H1 (cell line): ENCODE results near the gene IKZF1. TPM values are rescaled to one million over a fixed set of nuclear protein-coding genes. Genes with fewer than 3 reads are reported as not detected.

Experiments
- EZH2 ChIP-seq: fragments of 200-600 bp; sonication (generic); IDR thresholded peaks from 2 replicates; pipeline ENCODE4 v1.7.1; 2012; ENCODE audit warnings: low read depth, mild to moderate bottlenecking, moderate library complexity, low read length, inconsistent platforms; ENCODE audit not compliant: severe bottlenecking
- NANOG ChIP-seq: IDR thresholded peaks from 2 replicates; pipeline ENCODE4 v1.6.1; 2011; ENCODE audit warnings: low read length, low read depth, mild to moderate bottlenecking, inconsistent platforms; ENCODE audit not compliant: insufficient read depth, poor library complexity, severe bottlenecking
- POU5F1 ChIP-seq: IDR thresholded peaks from 2 replicates; pipeline ENCODE4 v1.6.1; 2011; ENCODE audit warnings: low read depth, mild to moderate bottlenecking, low read length, moderate library complexity
- SUZ12 ChIP-seq: fragments of 200-600 bp; sonication (generic); IDR thresholded peaks from 2 replicates; pipeline ENCODE4 v1.6.1; 2012; ENCODE audit warnings: mild to moderate bottlenecking, inconsistent platforms, low read length, moderate library complexity, mixed read lengths
- TBP ChIP-seq: IDR thresholded peaks from 2 replicates; pipeline ENCODE4 v1.6.1; 2011; ENCODE audit warnings: low read depth, low read length, improper control_type of control experiment
- TEAD4 ChIP-seq: IDR thresholded peaks from 2 replicates; pipeline ENCODE4 v1.6.1; 2012; ENCODE audit warnings: low read depth, low read length, inconsistent platforms, mixed read lengths
- ZNF274 ChIP-seq: IDR thresholded peaks from 2 replicates; pipeline ENCODE4 v1.7.0; 2012; ENCODE audit warnings: low read length, borderline replicate concordance; ENCODE audit errors: extremely low read depth
- polyA plus RNA-seq, 7 experiments: library from polyadenylated mRNA; depleted of rRNA in 3 of 7; stranded (reverse) in 5 of 7; unstranded in 2 of 7; fragments of >200 nt in 5 of 7; fragments of 200-250 nt in 2 of 7; gene quantifications; 1 replicate in 5 of 7; 2 replicates in 1 of 7; 4 replicates in 1 of 7; pipeline versions ENCODE4 v1.2.1 to v1.2.3, GENCODE V29; 2011 to 2013; ENCODE audit warnings: missing spikeins in 2 of 7, mixed read lengths in 2 of 7
- total RNA-seq: library from RNA; stranded (reverse); fragmentation: NEBNext Ultra II Directional; extraction: Animal tissue kit (Norgen Biotek cat#: 25700); gene quantifications from 2 replicates; pipeline ENCODE4 v1.2.1, GENCODE V29; 2021
- TF ChIP-seq, protein P1 (sequence below): fragments of 300-600 bp; sonication (generic); IDR thresholded peaks from 2 replicates; pipeline ENCODE4 v1.7.1; 2012; ENCODE audit warnings: low read length, moderate library complexity, mild to moderate bottlenecking, inconsistent platforms; ENCODE audit not compliant: insufficient replicate concordance
- TF ChIP-seq, protein P2 (sequence below), 3 experiments: IDR thresholded peaks; 1 replicate in 2 of 3; 2 replicates in 1 of 3; pipeline versions ENCODE4 v1.5.1 to v1.6.1; 2011; ENCODE audit warnings: low read length in 3 of 3, mild to moderate bottlenecking in 3 of 3, inconsistent platforms in 2 of 3, low read depth in 1 of 3, moderate library complexity in 1 of 3; ENCODE audit not compliant: insufficient read depth in 1 of 3; ENCODE audit errors: control extremely low read depth in 1 of 3

IKZF1 gene
- total and polyA plus RNA-seq, 2 of the 8 experiments (the other 6 are each of a cell fraction or from before 2014, with no cell fraction given), result 0.74 to 1.5 TPM

DNA sequence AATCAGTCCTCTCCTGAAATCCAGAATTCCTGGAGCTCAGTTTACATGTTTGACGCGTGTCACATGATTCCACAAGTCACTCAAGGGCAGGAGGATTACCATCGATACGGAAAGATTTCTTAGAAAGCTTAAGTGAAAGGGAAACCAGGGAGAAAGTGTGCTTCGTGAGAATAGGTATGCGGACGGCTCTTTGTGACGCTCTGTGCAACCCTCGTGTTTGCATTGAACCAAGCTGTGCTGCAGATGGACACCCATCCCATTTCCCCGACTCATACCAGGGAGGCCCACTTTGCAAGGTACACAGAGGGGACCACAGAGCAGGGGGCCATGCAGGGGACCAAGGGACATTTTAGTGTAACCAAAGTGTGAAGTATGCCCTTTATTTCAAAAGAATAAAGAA lies 43.2 kb downstream of the IKZF1 start (continued):
- TF ChIP-seq, protein P1, sequence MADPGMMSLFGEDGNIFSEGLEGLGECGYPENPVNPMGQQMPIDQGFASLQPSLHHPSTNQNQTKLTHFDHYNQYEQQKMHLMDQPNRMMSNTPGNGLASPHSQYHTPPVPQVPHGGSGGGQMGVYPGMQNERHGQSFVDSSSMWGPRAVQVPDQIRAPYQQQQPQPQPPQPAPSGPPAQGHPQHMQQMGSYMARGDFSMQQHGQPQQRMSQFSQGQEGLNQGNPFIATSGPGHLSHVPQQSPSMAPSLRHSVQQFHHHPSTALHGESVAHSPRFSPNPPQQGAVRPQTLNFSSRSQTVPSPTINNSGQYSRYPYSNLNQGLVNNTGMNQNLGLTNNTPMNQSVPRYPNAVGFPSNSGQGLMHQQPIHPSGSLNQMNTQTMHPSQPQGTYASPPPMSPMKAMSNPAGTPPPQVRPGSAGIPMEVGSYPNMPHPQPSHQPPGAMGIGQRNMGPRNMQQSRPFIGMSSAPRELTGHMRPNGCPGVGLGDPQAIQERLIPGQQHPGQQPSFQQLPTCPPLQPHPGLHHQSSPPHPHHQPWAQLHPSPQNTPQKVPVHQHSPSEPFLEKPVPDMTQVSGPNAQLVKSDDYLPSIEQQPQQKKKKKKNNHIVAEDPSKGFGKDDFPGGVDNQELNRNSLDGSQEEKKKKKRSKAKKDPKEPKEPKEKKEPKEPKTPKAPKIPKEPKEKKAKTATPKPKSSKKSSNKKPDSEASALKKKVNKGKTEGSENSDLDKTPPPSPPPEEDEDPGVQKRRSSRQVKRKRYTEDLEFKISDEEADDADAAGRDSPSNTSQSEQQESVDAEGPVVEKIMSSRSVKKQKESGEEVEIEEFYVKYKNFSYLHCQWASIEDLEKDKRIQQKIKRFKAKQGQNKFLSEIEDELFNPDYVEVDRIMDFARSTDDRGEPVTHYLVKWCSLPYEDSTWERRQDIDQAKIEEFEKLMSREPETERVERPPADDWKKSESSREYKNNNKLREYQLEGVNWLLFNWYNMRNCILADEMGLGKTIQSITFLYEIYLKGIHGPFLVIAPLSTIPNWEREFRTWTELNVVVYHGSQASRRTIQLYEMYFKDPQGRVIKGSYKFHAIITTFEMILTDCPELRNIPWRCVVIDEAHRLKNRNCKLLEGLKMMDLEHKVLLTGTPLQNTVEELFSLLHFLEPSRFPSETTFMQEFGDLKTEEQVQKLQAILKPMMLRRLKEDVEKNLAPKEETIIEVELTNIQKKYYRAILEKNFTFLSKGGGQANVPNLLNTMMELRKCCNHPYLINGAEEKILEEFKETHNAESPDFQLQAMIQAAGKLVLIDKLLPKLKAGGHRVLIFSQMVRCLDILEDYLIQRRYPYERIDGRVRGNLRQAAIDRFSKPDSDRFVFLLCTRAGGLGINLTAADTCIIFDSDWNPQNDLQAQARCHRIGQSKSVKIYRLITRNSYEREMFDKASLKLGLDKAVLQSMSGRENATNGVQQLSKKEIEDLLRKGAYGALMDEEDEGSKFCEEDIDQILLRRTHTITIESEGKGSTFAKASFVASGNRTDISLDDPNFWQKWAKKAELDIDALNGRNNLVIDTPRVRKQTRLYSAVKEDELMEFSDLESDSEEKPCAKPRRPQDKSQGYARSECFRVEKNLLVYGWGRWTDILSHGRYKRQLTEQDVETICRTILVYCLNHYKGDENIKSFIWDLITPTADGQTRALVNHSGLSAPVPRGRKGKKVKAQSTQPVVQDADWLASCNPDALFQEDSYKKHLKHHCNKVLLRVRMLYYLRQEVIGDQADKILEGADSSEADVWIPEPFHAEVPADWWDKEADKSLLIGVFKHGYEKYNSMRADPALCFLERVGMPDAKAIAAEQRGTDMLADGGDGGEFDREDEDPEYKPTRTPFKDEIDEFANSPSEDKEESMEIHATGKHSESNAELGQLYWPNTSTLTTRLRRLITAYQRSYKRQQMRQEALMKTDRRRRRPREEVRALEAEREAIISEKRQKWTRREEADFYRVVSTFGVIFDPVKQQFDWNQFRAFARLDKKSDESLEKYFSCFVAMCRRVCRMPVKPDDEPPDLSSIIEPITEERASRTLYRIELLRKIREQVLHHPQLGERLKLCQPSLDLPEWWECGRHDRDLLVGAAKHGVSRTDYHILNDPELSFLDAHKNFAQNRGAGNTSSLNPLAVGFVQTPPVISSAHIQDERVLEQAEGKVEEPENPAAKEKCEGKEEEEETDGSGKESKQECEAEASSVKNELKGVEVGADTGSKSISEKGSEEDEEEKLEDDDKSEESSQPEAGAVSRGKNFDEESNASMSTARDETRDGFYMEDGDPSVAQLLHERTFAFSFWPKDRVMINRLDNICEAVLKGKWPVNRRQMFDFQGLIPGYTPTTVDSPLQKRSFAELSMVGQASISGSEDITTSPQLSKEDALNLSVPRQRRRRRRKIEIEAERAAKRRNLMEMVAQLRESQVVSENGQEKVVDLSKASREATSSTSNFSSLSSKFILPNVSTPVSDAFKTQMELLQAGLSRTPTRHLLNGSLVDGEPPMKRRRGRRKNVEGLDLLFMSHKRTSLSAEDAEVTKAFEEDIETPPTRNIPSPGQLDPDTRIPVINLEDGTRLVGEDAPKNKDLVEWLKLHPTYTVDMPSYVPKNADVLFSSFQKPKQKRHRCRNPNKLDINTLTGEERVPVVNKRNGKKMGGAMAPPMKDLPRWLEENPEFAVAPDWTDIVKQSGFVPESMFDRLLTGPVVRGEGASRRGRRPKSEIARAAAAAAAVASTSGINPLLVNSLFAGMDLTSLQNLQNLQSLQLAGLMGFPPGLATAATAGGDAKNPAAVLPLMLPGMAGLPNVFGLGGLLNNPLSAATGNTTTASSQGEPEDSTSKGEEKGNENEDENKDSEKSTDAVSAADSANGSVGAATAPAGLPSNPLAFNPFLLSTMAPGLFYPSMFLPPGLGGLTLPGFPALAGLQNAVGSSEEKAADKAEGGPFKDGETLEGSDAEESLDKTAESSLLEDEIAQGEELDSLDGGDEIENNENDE, result no peak
- TF ChIP-seq TEAD4, result no peak
- no peak for TF ChIP-seq POU5F1
- TF ChIP-seq, protein P2, sequence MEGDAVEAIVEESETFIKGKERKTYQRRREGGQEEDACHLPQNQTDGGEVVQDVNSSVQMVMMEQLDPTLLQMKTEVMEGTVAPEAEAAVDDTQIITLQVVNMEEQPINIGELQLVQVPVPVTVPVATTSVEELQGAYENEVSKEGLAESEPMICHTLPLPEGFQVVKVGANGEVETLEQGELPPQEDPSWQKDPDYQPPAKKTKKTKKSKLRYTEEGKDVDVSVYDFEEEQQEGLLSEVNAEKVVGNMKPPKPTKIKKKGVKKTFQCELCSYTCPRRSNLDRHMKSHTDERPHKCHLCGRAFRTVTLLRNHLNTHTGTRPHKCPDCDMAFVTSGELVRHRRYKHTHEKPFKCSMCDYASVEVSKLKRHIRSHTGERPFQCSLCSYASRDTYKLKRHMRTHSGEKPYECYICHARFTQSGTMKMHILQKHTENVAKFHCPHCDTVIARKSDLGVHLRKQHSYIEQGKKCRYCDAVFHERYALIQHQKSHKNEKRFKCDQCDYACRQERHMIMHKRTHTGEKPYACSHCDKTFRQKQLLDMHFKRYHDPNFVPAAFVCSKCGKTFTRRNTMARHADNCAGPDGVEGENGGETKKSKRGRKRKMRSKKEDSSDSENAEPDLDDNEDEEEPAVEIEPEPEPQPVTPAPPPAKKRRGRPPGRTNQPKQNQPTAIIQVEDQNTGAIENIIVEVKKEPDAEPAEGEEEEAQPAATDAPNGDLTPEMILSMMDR (IDR thresholded peaks at IDR 0.05; ENCODE audit: control extremely low read depth in 1 of 3, insufficient read depth in 1 of 3, low read depth in 1 of 3, low read length in 3 of 3), result no peak
- no peak for TF ChIP-seq ZNF274
- no peak for TF ChIP-seq TBP
- TF ChIP-seq EZH2, result no peak
- no peak for TF ChIP-seq NANOG
- no peak for TF ChIP-seq SUZ12
